Skeletal muscle tissue (tissue), 4 donors: ENCODE results near the gene RHOB. TPM values are rescaled to one million over a fixed set of nuclear protein-coding genes. Genes with fewer than 3 reads are reported as not detected.
A peak's percentile ranks its signal among the peaks of the same experiment; 100 is the strongest.

Experiments
- H3K27ac ChIP-seq: one replicate; pipeline ENCODE4 v1.7.0; 2013; ENCODE audit warnings: mild to moderate bottlenecking, low read depth, low read length, inconsistent platforms
- H3K27me3 ChIP-seq, 3 donors: one replicate each; pipeline ENCODE4 v1.7.0; 2013; ENCODE audit warnings: low read length in 3 of 3; ENCODE audit not compliant: control insufficient read depth in 3 of 3, insufficient read depth in 3 of 3
- H3K36me3 ChIP-seq, 3 donors: one replicate each; pipeline ENCODE4 v1.7.0; 2013; ENCODE audit warnings: low read length in 3 of 3; ENCODE audit not compliant: control insufficient read depth in 3 of 3, insufficient read depth in 3 of 3
- H3K4me1 ChIP-seq, 3 donors: one replicate each; pipeline ENCODE4 v1.7.0; 2013; ENCODE audit warnings: low read length in 3 of 3, mild to moderate bottlenecking in 3 of 3; ENCODE audit not compliant: control insufficient read depth in 3 of 3, insufficient read depth in 3 of 3
- H3K4me3 ChIP-seq, 3 donors: one replicate each; pipeline ENCODE4 v1.7.0; 2013; ENCODE audit warnings: low read length in 3 of 3
- H3K9ac ChIP-seq, 3 donors: one replicate each; pipeline ENCODE4 v1.7.0; 2013; ENCODE audit warnings: low read length in 3 of 3, mild to moderate bottlenecking in 3 of 3, moderate library complexity in 2 of 3, low read depth in 1 of 3
- H3K9me3 ChIP-seq, 3 donors: one replicate each; pipeline ENCODE4 v1.7.0; 2013; ENCODE audit warnings: low read length in 3 of 3; ENCODE audit not compliant: control insufficient read depth in 3 of 3
- total RNA-seq: library from RNA; depleted of rRNA; stranded (reverse); fragments of >200 nt; gene quantifications from one replicate; pipeline ENCODE4 v1.2.3, GENCODE V29; 2014
- donor health status: Osteomylitis.

RHOB gene
- total RNA-seq, 1 donor from 2014 or later = 146 TPM

GRCh38 chr2:20444101-20444992 lies 2.5 kb upstream of the RHOB start:
- H3K9ac ChIP-seq = peak overlapping the region in 1 of 3 donors; percentile 54
- H3K9me3 ChIP-seq = no peaks in the 10 kb centered on the region
- H3K27me3 ChIP-seq = no peaks in the 10 kb centered on the region
- H3K27ac ChIP-seq = peak overlapping the region; percentile 75
- H3K4me3 ChIP-seq = peak overlapping the region in 1 of 3 donors; percentile 29
- peaks cover 4 to 13% (median 13%) of the 10 kb centered on the region in 3 donors for H3K36me3 ChIP-seq
- peaks cover 17 to 21% (median 20%) of the 10 kb centered on the region in 3 donors for H3K4me1 ChIP-seq

- H3K27me3 ChIP-seq = no peaks in the 10 kb centered on the region
- H3K4me3 ChIP-seq = peak overlapping the region in 2 of 3 donors; percentile 29 to 61
- H3K9ac ChIP-seq = peak overlapping the region; percentile 32 to 54 (median 33)
- peak overlapping the region; percentile 75 for H3K27ac ChIP-seq
- peaks cover 23 to 26% (median 26%) of the 10 kb centered on the region in 3 donors for H3K4me1 ChIP-seq
- H3K36me3 ChIP-seq = peaks cover 4 to 13% (median 13%) of the 10 kb centered on the region in 3 donors
- H3K9me3 ChIP-seq = no peaks in the 10 kb centered on the region
Measured at GRCh38 chr2:20444993-20445910, 1.6 kb upstream of the RHOB start.

GRCh38 chr2:20446255-20446916 lies 488 bp upstream of the RHOB start:
- H3K4me1 ChIP-seq = peaks cover 31 to 35% (median 33%) of the 10 kb centered on the region in 3 donors
- peak overlapping the region; percentile 88 to 98 (median 92) for H3K9ac ChIP-seq
- no peaks in the 10 kb centered on the region for H3K9me3 ChIP-seq
- H3K27me3 ChIP-seq = no peaks in the 10 kb centered on the region
- peak overlapping the region; percentile 59 to 99 (median 86) for H3K4me3 ChIP-seq
- H3K36me3 ChIP-seq = peaks cover 4 to 13% (median 13%) of the 10 kb centered on the region in 3 donors
- H3K27ac ChIP-seq = peak overlapping the region; percentile 99

GRCh38 chr2:20447437-20448245 lies 767 bp downstream of the RHOB start:
- no peaks in the 10 kb centered on the region for H3K27me3 ChIP-seq
- no peaks in the 10 kb centered on the region for H3K9me3 ChIP-seq
- peaks cover 4 to 13% (median 13%) of the 10 kb centered on the region in 3 donors for H3K36me3 ChIP-seq
- H3K4me3 ChIP-seq = peak overlapping the region; percentile 93 to 99 (median 95)
- peak overlapping the region; percentile 92 to 98 (median 97) for H3K9ac ChIP-seq
- peak overlapping the region; percentile 99 for H3K27ac ChIP-seq
- peaks cover 31 to 36% (median 33%) of the 10 kb centered on the region in 3 donors for H3K4me1 ChIP-seq

- Histone ChIP-seq H3K4me3 (peak overlapping the region; percentile 93 to 99 (median 95)), H3K4me1 (peaks cover 31 to 36% (median 32%) of the 10 kb centered on the region in 3 donors), H3K36me3 (peaks cover 4 to 13% (median 13%) of the 10 kb centered on the region in 3 donors), H3K27ac (peak overlapping the region; percentile 99), H3K9me3 (no peaks in the 10 kb centered on the region), H3K27me3 (no peaks in the 10 kb centered on the region), H3K9ac (peak overlapping the region; percentile 92 to 98 (median 97))
Measured at GRCh38 chr2:20448246-20448976, 1.5 kb downstream of the RHOB start.

GRCh38 chr2:20448977-20449306 lies 2.1 kb downstream of the RHOB start:
- Histone ChIP-seq H3K36me3 (peaks cover 4 to 13% (median 13%) of the 10 kb centered on the region in 3 donors), H3K9ac (peak overlapping the region; percentile 73 to 98 (median 97)), H3K9me3 (no peaks in the 10 kb centered on the region), H3K4me1 (peaks cover 29 to 32% (median 31%) of the 10 kb centered on the region in 3 donors), H3K27me3 (no peaks in the 10 kb centered on the region), H3K4me3 (peak overlapping the region; percentile 93 to 99 (median 95)), H3K27ac (peak overlapping the region; percentile 99)

- no peaks in the 10 kb centered on the region for H3K9me3 ChIP-seq
- H3K4me1 ChIP-seq = peaks cover 29 to 32% (median 30%) of the 10 kb centered on the region in 3 donors
- H3K27ac ChIP-seq = peak overlapping the region; percentile 37
- peak overlapping the region; percentile 5 to 73 (median 72) for H3K9ac ChIP-seq
- H3K36me3 ChIP-seq = peaks cover 4 to 13% (median 13%) of the 10 kb centered on the region in 3 donors
- no peaks in the 10 kb centered on the region for H3K27me3 ChIP-seq
- peak overlapping the region; percentile 93 to 99 (median 95) for H3K4me3 ChIP-seq
Measured at GRCh38 chr2:20449501-20450200, 2.8 kb downstream of the RHOB start.
